ENCODE measurements around the gene CNPY2.
"Not testable (repeated sequence)": the region's sequence is repeated elsewhere in the genome, so short reads cannot be mapped to it uniquely, and the experiment has no call there.

GRCh38 chr12:56347255-56347654, 31.5 kb upstream of the CNPY2 start:
- TF ChIP-seq, protein P1, sequence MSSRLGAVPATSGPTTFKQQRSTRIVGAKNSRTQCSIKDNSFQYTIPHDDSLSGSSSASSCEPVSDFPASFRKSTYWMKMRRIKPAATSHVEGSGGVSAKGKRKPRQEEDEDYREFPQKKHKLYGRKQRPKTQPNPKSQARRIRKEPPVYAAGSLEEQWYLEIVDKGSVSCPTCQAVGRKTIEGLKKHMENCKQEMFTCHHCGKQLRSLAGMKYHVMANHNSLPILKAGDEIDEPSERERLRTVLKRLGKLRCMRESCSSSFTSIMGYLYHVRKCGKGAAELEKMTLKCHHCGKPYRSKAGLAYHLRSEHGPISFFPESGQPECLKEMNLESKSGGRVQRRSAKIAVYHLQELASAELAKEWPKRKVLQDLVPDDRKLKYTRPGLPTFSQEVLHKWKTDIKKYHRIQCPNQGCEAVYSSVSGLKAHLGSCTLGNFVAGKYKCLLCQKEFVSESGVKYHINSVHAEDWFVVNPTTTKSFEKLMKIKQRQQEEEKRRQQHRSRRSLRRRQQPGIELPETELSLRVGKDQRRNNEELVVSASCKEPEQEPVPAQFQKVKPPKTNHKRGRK (CRISPR knock-in tag; IDR thresholded peaks at IDR 0.05; ENCODE audit: borderline replicate concordance) = not testable (repeated sequence)
- TF ChIP-seq, protein P2, sequence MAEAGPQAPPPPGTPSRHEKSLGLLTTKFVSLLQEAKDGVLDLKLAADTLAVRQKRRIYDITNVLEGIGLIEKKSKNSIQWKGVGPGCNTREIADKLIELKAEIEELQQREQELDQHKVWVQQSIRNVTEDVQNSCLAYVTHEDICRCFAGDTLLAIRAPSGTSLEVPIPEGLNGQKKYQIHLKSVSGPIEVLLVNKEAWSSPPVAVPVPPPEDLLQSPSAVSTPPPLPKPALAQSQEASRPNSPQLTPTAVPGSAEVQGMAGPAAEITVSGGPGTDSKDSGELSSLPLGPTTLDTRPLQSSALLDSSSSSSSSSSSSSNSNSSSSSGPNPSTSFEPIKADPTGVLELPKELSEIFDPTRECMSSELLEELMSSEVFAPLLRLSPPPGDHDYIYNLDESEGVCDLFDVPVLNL (CRISPR knock-in tag; IDR thresholded peaks at IDR 0.05; ENCODE audit: borderline replicate concordance, low read depth) = not testable (repeated sequence)
- not testable (repeated sequence) for TF ChIP-seq SP1 (CRISPR knock-in tag; conservative IDR thresholded peaks at IDR 0.05); CTCF (IDR thresholded peaks at IDR 0.05)
- TF ChIP-seq, protein P3, sequence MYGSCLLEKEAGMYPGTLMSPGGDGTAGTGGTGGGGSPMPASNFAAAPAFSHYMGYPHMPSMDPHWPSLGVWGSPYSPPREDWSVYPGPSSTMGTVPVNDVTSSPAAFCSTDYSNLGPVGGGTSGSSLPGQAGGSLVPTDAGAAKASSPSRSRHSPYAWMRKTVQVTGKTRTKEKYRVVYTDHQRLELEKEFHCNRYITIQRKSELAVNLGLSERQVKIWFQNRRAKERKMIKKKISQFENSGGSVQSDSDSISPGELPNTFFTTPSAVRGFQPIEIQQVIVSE (CRISPR knock-in tag; IDR thresholded peaks at IDR 0.05; ENCODE audit: borderline replicate concordance) = not testable (repeated sequence)
- TF ChIP-seq, protein P4, sequence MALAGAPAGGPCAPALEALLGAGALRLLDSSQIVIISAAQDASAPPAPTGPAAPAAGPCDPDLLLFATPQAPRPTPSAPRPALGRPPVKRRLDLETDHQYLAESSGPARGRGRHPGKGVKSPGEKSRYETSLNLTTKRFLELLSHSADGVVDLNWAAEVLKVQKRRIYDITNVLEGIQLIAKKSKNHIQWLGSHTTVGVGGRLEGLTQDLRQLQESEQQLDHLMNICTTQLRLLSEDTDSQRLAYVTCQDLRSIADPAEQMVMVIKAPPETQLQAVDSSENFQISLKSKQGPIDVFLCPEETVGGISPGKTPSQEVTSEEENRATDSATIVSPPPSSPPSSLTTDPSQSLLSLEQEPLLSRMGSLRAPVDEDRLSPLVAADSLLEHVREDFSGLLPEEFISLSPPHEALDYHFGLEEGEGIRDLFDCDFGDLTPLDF (CRISPR knock-in tag; IDR thresholded peaks at IDR 0.05) = not testable (repeated sequence)

Measured in WTC11 (cell line).